K562 (cell line): ENCODE measurements around the gene CFAP53. TPM values are rescaled to one million over a fixed set of nuclear protein-coding genes. Genes with fewer than 3 reads are reported as not detected.

Experiments
- ETS1 ChIP-seq: conservative IDR thresholded peaks from 2 replicates; pipeline ENCODE4 v1.6.1; 2011; ENCODE audit warnings: low read depth, mild to moderate bottlenecking, low read length; ENCODE audit not compliant: control insufficient read depth
- FOXA3 ChIP-seq, 2 experiments: fragments of 450-650 bp in 1 of 2; sonication (generic) in 1 of 2; formaldehyde crosslinking; IDR thresholded peaks in 1 of 2; conservative IDR thresholded peaks in 1 of 2; 2 replicates each; pipeline versions ENCODE4 v1.4.0 to v1.8.0; 2020 to 2022; ENCODE audit warnings: mild to moderate bottlenecking in 2 of 2, missing genetic modification reagents in 1 of 2
- FOXM1 ChIP-seq, 2 experiments: fragments of 450-650 bp in 1 of 2; sonication (generic) in 1 of 2; formaldehyde crosslinking in 1 of 2; IDR thresholded peaks; 2 replicates each; pipeline versions ENCODE4 v1.6.1 to v1.9.0; 2017 to 2022; ENCODE audit warnings: low read depth in 2 of 2, mild to moderate bottlenecking in 2 of 2, missing genetic modification reagents in 1 of 2, moderate library complexity in 1 of 2
- HMG20A ChIP-seq: fragments of 450-650 bp; formaldehyde crosslinking; conservative IDR thresholded peaks from 2 replicates; pipeline ENCODE4 v1.4.0; 2020; ENCODE audit warnings: mild to moderate bottlenecking, mixed read lengths
- IRF1 ChIP-seq: sonication (generic); formaldehyde crosslinking; IDR thresholded peaks from 2 replicates; pipeline ENCODE4 v1.8.0; 2022; ENCODE audit warnings: missing genetic modification reagents, mild to moderate bottlenecking, borderline replicate concordance
- LCOR ChIP-seq: sonication (generic); formaldehyde crosslinking; IDR thresholded peaks from 2 replicates; pipeline ENCODE4 v1.8.0; 2022; ENCODE audit warnings: mild to moderate bottlenecking, missing genetic modification reagents
- NFE2L1 ChIP-seq: fragments of 450-650 bp; IDR thresholded peaks from 2 replicates; pipeline ENCODE4 v1.6.1; 2016; ENCODE audit warnings: missing genetic modification characterization, low read depth, mild to moderate bottlenecking, missing compliant biosample characterization, moderate library complexity, borderline replicate concordance
- PATZ1 ChIP-seq: fragments of 250-450 bp; sonication (Bioruptor Pico); IDR thresholded peaks from 2 replicates; pipeline ENCODE4 v1.5.0; 2020; ENCODE audit warnings: mild to moderate bottlenecking, borderline replicate concordance
- SMAD3 ChIP-seq: fragments of 450-650 bp; formaldehyde crosslinking; conservative IDR thresholded peaks from 2 replicates; pipeline ENCODE4 v1.4.0; 2020; ENCODE audit warnings: mild to moderate bottlenecking
- THRA ChIP-seq: fragments of 450-650 bp; IDR thresholded peaks from 2 replicates; pipeline ENCODE4 v1.6.1; 2017; ENCODE audit warnings: mild to moderate bottlenecking, moderate library complexity
- TSHZ1 ChIP-seq: fragments of 250-450 bp; sonication (Bioruptor Pico); IDR thresholded peaks from 2 replicates; pipeline ENCODE4 v1.4.0; 2020; ENCODE audit warnings: mild to moderate bottlenecking, moderate library complexity
- ZNF395 ChIP-seq: fragments of 200-800 bp; sonication (Bioruptor generic); IDR thresholded peaks from 2 replicates; pipeline ENCODE4 v1.6.1; 2017; ENCODE audit warnings: missing genetic modification characterization, missing compliant biosample characterization
- ZNF551 ChIP-seq: fragments of 250-450 bp; sonication (Bioruptor Pico); IDR thresholded peaks from 2 replicates; pipeline ENCODE4 v1.5.0; 2021; ENCODE audit warnings: mild to moderate bottlenecking, moderate library complexity
- ZNF766 ChIP-seq: fragments of 200-800 bp; sonication (Bioruptor generic); conservative IDR thresholded peaks from 2 replicates; pipeline ENCODE4 v1.6.1; 2016; ENCODE audit warnings: missing genetic modification characterization, missing compliant biosample characterization
- polyA plus RNA-seq, 8 experiments: library from polyadenylated mRNA; depleted of rRNA in 4 of 8; stranded (reverse) in 5 of 8; unstranded in 3 of 8; fragments of >200 nt; fragmentation: Nextera tagmentation in 2 of 8; fragmentation: Illumina TruSeq in 1 of 8; extraction: Ambion mirVana in 2 of 8; extraction: Trizol in 1 of 8; gene quantifications; 2 replicates each; pipeline versions ENCODE4 v1.2.1 to v1.2.3, GENCODE V29; 2011 to 2014; ENCODE audit warnings: inconsistent platforms in 1 of 8, missing spikeins in 1 of 8
- total RNA-seq, 7 experiments: library from RNA; depleted of rRNA in 6 of 7; stranded (reverse); fragments of >200 nt in 6 of 7; fragmentation: Illumina TruSeq in 2 of 7; extraction: Trizol in 2 of 7; gene quantifications; 2 replicates each; pipeline versions ENCODE4 v1.2.1 to v1.2.3, GENCODE V29; 2011 to 2021; ENCODE audit warnings: low replicate concordance in 1 of 7

CFAP53 gene
- total and polyA plus RNA-seq, 9 of the 15 experiments (the other 6 are each of a cell fraction or from before 2014, with no cell fraction given), result 0.21 to 1.9 (median 1.2) TPM

- TF ChIP-seq TSHZ1 (CRISPR knock-in tag), result no peak
- no peak for TF ChIP-seq THRA
- TF ChIP-seq HMG20A (CRISPR knock-in tag), result no peak
- TF ChIP-seq SMAD3, result peak; percentile 80
- peak; percentile 99 for TF ChIP-seq ETS1
- no peak for TF ChIP-seq ZNF551
- TF ChIP-seq LCOR (CRISPR knock-in tag), result no peak; the same call in 1 of the 2 replicates
- no peak for TF ChIP-seq FOXA3 (CRISPR knock-in tag; conservative IDR thresholded peaks at IDR 0.05 in 1 of 2, IDR thresholded peaks at IDR 0.05 in 1 of 2)
- TF ChIP-seq ZNF395 (CRISPR knock-in tag), result peak; percentile 99
- no peak for TF ChIP-seq IRF1 (CRISPR knock-in tag)
- peak; percentile 99 for TF ChIP-seq ZNF766 (CRISPR knock-in tag)
- TF ChIP-seq PATZ1 (CRISPR knock-in tag), result no peak
- no peak for TF ChIP-seq NFE2L1 (tag)
- TF ChIP-seq FOXM1 (IDR thresholded peaks at IDR 0.05; ENCODE audit: low read depth), result no peak
- no peak for TF ChIP-seq FOXM1 (CRISPR knock-in tag; IDR thresholded peaks at IDR 0.05; ENCODE audit: low read depth)
These were observed 21.4 kb upstream of the CFAP53 start, which contains the start of gene CXXC1 (continued) for GRCh38 chr18:50287441-50288347.
